ENCODE results near the gene RLN2.

DNA sequence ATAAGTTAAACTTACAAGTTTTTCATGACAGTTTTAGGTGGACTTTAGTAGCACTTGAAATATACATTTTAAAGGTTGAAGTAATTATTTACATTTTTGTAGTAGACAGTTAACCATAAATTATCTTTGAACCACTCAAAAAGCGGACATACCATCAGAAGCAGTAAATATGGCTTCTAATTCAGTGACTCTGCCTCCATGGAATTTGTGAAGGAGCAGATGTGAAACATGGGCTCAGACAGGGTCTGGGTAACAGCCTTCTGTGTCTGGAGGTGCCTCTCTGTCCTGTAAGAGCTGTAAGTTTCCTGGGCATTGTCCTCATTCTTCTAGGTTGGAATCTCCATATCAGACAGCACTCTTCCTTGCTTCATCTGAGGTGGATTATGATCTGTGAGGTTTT is 12.4 kb downstream of the RLN2 start:
- TF ChIP-seq EZH2 (IDR thresholded peaks at IDR 0.05; ENCODE audit: insufficient read depth, low read length) (no peak), CTCF (IDR thresholded peaks at IDR 0.05; ENCODE audit: insufficient read depth, low read depth, low read length) (no peak)
